GM18870 (cell line): ENCODE results near the gene MYH9.
"Not testable (repeated sequence)": the region's sequence is repeated elsewhere in the genome, so short reads cannot be mapped to it uniquely, and the experiment has no call there.

Experiments used
- ATAC-seq: cut with Tn5 transposase; IDR thresholded peaks from one replicate; pipeline ENCODE4 v1.9.1; 2021; ENCODE audit warnings: moderate library complexity; ENCODE audit not compliant: unreplicated experiment

Gene MYH9

DNA sequence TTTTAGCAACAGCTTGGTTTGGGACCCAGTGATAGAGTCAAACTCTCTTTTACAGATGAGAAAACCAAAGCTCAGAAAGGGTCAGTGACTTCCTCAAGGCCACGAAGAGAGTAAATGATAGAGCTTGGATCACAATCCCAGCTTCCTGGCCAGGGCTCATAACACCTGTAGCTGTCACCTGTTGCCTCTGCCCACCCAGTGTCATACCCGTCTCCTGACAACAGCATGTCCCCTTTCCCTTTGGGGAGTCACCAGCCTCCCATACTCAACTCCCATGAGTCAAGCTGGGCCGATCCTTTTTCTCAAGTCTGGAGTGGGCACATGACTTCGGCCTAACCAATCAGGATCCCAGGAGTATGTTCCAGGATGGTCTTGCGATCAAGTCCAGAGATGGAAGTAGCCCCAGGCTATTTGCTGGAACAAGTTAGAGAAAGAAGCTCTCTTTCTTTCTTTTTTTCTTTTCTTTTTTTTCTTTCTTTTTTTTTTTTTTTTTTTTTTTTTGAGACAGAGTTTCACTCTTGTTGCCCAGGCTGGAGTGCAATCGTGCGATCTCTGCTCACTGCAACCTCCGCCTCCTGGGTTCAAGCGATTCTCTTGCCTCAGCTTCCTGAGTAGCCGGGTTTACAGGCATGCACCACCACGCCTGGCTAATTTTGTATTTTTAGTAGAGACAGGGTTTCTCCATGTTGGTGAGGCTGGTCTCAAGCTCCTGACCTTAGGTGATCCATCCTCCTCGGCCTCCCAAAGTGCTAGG, 27.8 kb upstream of the MYH9 start:
- no peak for ATAC-seq

DNA sequence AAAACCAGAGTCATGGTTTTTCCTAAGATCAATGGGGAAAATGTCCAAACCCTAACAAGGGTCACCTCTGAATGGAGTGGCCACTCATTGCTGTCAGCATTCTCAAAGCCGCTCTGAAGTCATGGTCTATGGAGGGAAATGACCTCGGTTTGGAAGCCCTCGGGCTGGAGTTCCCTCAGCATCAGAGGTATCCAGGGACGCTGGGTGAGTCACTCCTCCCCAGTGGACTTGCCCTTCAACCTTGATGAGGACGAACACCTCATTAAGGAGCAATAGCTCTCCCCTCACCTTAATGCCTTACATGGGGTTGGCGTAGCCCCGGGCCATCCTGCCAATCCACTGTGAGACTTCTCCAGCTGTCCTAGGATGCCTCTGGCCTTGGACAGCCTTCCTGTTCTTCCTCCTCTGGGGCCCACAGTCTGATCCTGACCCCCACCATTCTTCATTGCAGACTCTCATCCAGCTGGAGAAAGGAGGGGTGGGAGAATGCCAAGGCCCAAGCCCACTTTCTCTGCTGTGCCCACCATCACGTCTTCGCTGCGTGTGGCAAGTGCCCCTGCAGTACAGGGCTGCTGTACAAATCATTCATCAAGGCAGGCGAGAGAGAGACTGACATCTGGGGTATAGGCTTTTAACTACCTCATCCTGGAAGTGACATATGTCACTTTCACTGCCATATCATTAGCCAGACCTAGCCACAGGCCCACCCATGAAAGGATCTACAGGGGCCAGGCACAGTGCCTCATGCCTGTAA, 25.4 kb upstream of the MYH9 start:
- no peak for ATAC-seq

DNA sequence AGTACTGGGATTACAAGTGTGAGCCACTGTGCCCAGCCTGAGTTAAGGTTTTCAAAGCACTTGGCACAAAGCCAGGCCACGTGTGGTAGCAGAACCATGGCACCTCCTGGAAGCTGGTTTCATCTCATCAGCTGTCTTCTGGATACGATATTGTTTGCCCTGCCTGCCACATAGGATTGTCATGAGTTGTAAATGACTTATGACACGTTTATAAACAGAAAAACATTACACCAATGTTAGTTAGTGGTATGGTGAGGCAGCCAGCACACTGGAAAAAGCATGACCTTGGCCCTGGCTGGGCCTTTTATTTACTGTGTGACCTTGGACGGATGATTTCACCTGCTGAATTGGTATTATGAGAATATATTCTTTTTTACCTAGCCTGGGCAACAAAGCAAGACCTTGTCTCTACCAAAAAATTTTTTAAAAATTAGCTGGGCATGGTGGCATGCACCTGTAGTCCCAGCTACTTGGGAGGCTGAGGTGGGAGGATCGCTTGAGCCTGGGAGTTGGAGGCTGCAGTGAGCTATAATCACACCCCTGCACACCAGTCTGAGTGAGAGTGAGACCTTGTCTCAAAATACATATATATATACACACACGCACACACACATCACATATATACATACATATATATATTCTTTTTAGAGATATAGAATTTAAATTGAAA, 24.0 kb upstream of the MYH9 start:
- ATAC-seq, result no peak

DNA sequence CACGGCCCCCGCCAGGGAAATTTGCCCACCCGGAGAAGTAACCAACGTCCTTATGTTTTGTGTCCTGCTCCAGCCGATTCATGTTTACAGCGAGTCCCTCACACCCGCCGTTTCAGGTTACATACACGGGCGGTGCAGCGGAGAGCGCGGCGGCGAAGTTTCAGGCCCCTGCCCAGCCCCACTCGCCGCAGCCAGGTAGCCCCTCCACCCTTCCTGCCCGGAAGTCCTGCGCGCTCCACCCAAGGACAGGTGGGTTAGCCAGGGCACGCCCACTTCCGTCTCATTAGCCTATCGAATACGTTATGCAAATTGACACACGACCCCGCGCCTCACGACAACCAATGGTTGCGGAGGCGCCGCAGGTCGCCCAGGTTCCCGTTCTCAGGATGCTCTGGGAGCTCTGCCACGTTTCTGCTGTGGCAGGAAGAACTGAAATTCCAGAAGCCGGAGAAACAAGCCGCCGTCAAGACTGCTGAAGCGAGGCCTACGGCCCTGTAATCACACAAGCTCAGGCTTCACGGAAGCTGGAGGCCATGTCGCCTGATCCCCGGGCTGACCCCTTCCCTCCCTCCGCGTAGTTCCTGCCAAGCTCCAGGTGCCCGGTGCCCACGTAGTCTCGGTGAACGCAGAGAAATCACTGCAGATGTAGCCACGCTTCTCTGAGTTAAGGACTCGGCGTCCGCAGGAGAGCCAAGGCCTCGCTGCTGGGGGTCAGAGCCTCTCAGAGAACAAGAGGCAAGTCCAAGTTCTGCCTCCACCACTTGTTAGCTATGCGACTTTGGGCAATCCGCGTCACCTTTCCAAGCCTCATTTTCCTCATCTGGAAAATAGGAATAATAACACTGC, 22.4 kb upstream of the MYH9 start:
- no peak for ATAC-seq

GRCh38 chr22:36409554-36409910, 21.8 kb upstream of the MYH9 start:
- not testable (repeated sequence) for ATAC-seq

GRCh38 chr22:36409056-36409455, 21.3 kb upstream of the MYH9 start:
- no peak for ATAC-seq

DNA sequence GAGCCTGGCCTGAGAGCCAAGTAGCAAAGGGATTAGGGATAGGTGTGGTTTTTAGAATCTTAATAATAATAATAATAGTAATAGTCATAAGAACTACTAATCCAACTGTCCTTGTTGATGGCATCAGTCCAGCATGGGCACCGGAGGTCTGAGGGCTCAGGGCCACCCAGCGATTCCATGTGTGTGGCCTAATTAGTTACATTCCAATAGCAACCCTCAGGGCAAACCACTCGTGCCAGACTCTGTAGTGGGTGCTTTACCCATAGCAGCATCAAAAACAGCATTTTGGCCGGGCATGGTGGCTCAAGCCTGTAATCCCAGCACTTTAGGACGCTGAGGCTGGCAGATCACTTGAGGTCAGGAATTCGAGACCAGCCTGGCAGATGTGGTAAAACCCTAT, 19.0 kb upstream of the MYH9 start:
- ATAC-seq, result no peak

DNA sequence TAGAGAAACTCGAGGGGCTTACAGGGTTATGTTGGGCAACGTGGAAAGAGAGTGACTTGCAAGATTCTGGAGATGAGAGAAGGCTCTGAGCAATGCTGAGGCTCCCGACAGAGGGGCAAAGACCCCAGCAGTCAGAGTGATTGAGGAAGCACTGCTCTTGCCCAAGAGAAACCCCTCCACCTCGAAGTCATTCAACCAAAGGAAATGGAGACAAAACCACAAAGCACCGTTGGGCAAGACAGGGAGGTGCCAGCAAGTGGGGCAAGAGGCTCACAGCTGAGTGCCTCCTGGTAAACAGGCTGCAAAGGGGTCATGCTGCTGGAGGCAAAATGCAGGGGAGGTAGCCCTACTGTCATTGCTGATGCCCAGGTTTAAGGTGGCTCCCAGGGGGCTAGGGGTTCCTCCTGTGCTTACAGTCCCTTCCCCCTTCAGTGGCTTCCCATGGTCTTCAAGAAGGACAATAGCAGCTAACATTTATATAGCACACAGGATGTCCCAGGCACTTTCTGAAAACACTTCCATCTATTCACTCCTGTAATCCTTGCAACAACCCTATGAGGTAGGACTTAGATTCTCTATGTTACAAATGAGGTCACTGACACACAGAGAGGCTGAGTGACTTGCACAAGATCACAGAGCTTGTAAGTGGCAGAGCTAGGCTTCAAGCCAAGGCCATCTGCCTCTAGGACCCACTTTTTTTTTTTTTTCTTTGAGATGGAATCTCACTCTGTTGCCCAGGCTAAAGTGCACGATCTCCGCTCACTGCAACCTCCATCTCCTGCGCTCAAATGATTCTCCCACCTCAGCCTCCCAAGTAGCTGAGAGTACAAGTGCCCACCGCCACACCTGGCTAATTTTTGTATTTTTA, 18.1 kb upstream of the MYH9 start:
- ATAC-seq, result no peak

- no peak for ATAC-seq
These were observed 17.5 kb upstream of the MYH9 start for GRCh38 chr22:36405221-36405661.

GRCh38 chr22:36404446-36404845, 16.7 kb upstream of the MYH9 start:
- no peak for ATAC-seq

- no peak for ATAC-seq
These were observed 11.7 kb upstream of the MYH9 start for GRCh38 chr22:36399472-36399778.

DNA sequence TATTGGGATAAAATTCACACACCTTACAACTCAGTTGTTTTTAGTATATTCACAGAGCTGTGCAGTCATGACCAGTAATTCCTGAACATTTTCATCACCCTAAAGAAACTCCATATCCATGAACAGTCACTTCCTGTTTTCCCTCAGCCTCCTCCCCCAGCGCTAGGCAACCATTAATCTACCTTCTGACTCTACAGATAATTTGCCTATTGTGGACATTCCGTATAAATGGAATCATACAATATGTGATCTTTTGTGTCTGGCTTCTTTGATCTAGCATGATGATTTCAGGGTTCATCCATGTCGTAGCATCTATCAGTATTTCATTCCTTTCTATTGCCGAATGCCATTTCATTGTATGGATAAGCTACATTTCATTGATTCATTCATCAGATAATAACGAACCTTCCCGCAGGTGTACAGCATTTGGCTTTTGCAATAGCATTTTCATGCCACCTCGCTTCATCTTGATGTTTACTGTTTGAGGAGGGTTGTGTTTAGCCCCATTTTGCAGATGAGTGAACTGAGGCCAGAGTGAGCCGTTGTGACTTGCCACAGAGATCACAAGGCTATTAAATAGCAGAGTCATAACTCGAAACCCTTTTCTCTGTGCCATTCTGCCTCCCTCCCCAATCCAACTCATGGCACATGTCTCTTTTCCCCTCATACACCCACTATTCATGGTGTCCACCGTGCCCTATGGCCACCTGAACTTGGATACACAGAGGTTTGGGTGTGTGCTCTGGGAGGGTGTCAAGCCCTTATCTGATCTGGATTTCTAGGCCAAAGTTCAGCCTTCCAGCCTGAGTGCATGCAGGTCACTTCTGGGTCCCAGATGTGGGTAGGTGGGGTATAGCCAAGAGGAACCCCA, 11.1 kb upstream of the MYH9 start:
- no peak for ATAC-seq

DNA sequence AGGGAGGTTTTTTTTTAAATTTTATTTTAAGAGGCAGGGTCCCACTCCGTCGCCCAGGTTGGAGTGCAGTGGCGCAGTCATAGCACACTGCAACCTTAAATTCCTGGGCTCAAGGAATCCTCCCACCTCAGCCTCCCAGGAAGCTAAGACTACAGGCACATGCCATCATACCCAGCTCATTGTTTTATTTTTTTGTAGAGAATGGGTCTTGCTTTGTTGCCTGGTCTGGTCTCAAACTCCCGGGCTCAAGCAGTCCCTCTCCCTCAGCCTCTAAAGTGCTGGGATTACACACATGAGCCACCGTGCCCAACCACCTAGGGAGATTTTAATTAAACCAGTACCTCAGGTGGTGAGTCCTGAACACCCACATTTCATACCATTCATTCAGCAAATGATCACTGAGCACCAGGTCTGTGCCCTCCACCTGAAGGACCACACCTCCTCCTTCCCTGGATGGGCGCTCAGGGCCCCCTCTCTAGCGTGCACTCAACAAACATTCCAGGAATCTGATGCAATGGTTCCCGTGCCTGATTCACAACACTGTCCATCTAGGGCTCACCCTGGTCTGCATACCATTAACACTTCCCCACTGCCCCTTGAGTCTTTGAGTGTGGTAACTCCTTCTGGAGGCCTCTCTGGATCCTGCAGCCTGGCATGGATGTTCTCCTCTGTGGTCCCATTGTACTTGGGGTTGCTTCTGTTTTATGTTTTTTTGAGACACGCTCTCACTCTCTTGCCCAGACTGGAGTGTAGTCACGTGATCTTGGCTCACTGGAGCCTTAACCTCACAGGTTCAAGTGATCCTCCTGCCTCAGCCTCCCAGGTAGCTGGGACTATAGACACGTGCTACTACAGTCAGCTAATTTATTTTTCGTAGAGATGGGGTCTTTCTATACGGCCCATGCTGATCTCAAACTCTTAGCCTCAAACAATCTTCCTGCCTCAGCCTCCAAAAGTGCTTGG, 9.6 kb upstream of the MYH9 start:
- ATAC-seq, result no peak

DNA sequence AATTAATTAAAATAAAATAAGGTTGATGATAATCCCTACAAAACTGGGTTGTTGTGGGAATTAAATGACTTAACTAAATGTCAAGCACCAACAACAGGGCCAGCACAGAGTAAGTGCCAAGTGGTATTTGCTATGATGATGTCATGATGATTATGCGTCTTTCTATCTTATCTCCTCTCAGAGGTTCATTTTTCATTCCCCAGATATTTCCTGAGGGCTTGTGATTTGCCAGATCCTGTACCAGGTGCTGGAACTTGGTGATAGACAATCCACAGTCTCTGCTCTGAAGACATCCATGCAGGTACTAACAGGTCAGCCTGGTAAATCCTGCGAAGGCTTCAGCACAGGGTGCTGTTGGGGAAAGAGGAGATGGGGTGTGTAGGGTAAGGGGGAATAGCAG, 8.1 kb upstream of the MYH9 start:
- no peak for ATAC-seq

GRCh38 chr22:36395055-36395849, 7.5 kb upstream of the MYH9 start:
- no peak for ATAC-seq

- no peak for ATAC-seq
These were observed 3.9 kb upstream of the MYH9 start for GRCh38 chr22:36391638-36392037.

DNA sequence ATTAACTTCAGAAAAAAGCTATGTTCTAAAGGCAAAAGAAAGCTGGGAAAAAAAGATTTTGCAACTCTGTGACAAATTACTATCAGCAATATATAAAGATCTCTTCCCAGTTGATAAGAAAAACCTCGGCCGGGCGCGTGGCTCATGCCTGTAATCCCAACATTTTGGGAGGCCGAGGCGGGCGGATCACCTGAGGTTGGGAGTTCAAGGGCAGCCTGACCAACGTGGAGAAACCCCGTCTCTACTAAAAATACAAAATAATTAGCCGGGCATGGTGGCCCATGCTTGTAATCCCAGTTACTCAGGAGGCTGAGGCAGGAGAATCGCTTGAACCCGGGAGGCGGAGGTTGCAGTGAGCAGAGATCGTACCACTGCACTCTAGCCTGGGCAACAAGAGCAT, 1.4 kb upstream of the MYH9 start:
- not testable (repeated sequence) for ATAC-seq

DNA sequence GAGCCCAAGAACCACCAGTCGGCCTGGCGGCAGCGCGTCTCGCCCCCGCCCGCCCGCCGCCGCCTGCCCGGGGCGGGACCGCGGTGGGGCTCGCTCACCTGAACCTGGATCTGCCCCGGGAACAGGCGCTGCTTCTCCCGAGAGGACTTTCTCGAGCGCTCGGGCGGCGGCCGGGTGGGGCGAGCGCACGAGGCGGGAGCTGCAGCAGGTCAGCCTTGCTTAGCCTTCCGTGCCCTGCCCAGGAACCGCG, 133 bp downstream of the MYH9 start:
- no peak for ATAC-seq
